ENCODE results near the gene EVL. TPM values are rescaled to one million over a fixed set of nuclear protein-coding genes. Genes with fewer than 3 reads are reported as not detected.

The EVL gene
- total RNA-seq, 1 donor from 2014 or later: 25.2 TPM

DNA sequence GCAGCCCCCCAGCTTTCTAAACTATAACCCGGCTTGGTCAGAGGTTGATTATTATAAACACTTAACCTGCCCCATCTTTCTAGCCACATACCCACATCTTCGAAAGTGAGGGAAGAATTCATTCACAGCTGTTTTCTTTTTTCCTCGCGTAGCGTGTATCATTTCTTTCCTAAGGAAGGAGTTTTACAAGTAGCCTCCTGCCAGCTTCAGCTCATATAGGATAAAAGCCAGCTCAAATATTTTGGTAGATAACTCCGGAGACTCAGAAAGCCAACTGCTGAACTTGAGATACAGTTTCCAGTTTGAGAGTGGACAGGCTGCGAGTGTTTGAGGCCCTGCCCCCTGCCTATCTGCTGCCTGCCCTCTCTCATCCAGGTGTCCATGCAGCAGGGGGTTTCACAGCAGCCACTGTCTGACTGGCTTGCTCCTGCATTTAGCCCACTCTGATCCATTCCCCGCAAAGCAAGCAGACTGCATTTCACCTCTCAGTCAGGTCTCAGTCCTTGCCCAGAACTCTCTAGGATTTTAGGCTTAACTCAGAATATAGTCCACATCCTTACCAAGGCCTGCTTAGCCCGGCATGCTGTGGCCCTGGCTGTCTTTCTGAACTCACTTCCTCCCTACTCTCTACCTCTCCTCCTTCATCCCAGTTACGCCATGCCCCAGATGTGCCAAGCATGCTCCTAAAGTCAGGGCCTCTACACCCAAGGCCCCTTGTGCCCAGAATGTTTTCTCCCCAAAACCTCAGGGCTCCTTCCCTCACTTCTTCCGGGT lies 46.9 kb downstream of the EVL start:
- no peak for ATAC-seq

DNA sequence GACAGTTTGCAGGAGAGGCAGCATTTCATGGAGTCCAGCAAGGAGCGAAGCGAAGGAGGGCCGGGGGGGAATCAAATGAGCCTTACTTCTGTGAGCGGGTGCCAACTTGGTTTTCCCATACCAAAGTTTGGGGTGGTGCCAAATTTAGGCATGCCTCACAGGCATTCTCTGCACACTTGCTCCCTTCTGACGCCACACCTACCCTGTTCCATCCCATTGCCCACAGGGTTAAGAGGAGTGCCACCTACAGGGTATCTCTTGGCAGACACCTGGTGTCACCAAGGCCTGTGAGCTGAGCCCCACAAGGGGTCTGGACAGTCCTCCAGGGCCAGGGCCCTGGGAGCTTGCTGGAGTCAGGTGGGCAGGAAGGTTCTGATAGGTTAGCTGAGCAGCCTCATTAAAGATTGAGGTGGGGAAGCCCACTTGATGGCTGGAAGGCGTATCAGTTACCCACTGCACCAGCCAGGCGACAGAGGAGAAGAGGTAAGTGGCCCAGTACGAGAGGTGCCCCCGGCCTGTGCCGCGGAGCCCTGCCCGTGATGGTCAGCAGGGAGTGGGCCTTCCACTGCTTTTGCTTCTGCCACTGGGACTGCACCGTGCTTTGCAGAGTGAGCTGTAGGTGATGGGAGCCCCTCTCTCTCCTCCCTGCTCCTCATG lies 49.0 kb downstream of the EVL start:
- no peak for ATAC-seq

DNA sequence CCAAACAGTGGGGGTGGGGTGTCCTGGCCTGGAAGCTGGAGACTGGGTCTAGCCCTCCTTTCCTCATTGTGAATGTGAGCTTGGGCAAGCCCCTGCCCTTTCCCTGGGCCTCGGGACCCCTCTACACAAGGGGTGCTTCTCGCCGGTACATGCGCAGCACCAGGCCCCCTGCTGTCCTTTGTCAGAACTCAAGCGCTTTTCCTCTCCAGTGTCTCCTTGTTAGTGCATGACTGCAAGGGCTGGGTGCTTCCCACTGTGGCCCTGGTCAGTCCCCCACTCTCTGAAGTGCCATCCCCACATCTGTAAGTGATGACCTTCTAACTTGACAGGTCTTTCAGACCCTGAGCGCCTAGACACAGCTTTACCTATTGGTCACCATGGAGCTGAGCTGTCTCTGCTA lies 50.0 kb downstream of the EVL start:
- ATAC-seq: no peak

DNA sequence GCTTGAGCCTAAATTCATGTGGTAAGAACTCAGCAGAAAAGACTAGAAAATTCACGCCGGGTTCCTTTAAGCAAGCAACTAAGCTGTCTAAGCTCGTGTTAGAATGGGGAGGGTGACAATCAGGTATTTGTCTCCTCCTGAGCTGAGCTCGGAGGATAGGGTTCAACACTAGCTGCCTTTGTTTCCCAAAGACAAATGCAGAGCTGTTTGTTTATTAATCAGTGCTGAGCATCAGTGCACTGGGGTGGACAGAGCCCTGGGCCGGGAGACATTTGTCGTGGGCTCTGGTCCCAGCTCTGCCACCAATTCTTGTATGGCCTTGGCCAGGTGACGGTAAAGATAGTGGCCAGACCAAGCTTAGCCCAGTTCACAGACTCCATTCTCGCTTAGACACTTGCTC lies 50.5 kb downstream of the EVL start:
- no peak for ATAC-seq

DNA sequence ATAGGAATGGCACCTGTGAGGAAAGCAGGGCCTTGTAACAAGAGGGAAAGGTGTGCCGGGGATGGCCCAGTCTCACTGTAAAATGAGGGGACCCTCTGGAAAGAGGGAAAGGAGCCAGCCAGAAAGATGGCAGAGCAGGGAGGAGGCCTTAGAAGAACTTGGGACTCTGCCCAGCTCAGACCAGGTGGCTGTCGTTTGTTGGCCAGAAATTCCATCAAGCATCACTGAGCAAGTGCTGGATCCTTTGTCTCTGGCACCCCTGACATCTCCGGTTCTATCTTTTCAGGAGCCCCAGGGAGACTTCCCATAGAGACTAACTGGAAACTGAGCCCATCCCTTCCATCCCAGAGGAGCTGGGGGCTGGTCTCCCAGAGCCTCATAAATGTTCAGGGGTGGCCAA lies 50.9 kb downstream of the EVL start:
- ATAC-seq: no peak

DNA sequence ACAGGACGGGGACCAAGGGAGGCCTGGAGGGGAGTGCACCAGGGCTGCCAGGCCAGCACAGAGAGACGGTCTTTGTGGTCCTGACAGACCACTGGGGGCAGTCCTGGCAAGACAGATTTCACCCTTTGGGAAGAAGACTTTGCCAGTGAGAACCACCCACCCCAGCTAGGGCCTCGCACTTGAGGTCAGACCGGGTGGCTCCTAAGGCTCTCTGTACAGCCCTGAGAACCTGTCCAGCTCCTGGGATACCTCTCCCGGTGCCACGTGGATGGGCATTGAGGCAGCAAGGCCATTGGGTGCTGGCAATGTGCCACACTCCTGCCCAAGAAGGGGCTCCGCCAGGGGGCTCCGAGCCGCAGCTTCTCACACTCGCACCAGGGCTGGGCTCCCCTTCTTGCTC lies 51.8 kb downstream of the EVL start:
- no peak for ATAC-seq

DNA sequence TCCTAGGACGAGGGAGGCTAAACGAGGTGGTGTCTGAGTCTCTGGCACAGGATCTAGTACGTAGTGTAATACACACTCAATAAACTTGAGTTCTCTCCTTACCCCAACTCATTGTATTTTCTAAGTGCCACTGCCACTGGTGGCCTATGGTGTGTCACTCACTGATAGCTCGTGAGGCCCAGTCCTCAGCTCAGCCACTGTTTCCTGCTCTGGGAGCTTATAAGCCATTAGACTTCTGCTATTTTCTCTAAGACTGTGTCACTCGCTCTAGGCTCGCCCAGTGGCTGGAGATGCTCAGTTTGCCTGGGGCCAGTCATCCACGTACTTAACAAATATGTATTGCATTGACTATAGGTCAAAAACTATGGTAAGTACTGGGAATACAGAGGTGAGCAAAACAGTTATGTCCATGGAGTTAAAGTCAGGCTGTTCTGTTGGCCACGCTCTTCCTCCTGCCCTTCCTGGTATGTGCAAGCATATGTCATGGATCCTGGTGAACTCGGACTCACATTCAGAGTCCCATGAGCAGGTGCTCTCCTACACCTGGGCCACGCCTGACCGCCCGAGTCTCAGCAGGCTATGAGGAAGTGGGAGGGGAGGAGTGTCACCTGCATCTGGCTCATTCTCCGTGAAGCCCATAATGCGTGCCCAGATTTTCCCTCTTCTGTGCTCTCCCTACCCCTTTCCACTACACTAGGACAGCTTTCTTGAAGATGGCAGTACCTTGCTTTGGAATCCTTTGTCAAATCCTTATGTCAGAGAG lies 52.6 kb downstream of the EVL start:
- peak; percentile 60 for ATAC-seq

DNA sequence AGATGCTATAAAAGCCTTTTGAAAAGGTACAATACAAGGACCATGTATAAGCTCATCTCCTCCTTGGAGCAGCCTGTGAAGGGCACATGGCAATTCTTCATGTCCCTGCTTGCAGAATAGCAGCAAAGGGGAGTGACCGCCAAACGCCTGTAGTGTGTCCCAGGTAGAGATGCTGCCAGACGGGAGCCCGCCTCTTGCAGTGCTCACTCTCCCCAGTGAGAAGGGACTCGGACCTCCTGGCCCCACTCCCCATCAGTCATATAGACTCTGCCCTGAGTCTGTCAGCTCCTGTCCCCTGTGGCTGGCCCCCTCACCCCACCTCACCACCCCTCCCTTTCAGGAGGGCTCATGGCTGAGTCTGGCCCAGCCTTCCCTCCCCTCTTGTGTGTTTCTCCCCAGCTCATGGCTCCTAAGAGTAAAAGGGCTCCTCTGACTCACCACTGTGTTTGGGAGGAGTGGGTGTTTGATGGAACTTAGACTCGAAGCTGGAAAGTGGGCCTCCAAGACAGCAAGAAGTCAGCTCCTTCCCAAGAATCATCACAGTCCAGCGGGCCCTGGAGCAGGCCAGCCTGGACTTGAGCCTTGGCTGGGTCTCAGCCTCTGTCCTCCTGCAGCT lies 53.3 kb downstream of the EVL start:
- ATAC-seq: no peak

DNA sequence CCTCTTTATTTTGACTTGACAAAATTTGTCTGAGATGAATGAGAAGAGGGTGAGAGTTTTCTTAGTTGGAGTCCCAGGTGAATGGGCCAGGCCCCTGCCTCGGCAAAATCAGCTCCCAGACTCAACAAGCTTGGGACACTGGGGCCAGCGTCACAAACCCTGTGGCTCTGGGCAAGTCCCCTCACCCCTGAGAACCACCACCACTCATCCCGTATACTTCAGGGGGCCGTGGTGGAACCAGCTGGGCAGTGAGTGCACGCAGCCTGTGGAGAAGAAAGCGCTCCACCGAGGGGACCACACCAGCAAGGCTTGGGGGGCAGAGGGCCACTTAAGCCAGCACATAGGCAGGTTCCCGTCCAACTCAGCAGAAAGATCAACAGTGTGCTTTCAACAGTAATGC lies 54.0 kb downstream of the EVL start:
- ATAC-seq: no peak

DNA sequence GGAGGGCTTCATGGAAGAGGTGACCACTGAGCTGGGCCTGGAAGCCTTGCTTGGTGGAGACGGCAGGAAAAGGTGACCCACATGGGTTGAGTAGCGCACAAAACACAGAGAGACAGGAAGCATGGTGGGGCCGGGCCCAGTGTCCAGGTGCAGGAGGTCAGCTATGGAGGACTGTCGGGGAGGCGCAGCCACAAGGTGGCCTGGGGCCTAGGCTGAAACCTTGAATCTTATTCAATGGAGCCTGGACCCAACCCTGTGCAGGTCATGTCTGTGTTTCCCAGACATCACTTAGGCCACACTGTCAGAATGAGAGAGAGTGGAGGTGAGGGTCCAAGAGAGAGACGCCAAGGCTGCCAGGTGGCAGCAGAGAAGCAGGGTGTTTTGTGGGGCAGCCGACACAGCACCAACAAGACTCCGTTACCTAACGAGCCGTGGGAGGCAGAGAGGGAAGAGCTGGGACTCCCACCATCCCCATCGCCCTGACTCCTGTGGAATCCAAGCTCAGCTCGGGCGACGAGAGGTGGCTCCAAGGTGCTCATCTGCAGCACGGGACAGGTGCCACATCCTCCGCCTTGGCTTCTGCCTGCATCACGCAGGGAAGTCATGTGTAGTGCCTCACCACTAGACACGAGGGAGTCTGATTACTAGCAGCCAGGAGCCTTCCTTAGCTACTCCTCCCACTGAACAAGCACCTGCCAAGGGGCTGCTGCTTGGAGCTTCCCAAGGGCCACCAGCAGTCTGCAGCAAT lies 55.5 kb downstream of the EVL start:
- ATAC-seq: no peak

DNA sequence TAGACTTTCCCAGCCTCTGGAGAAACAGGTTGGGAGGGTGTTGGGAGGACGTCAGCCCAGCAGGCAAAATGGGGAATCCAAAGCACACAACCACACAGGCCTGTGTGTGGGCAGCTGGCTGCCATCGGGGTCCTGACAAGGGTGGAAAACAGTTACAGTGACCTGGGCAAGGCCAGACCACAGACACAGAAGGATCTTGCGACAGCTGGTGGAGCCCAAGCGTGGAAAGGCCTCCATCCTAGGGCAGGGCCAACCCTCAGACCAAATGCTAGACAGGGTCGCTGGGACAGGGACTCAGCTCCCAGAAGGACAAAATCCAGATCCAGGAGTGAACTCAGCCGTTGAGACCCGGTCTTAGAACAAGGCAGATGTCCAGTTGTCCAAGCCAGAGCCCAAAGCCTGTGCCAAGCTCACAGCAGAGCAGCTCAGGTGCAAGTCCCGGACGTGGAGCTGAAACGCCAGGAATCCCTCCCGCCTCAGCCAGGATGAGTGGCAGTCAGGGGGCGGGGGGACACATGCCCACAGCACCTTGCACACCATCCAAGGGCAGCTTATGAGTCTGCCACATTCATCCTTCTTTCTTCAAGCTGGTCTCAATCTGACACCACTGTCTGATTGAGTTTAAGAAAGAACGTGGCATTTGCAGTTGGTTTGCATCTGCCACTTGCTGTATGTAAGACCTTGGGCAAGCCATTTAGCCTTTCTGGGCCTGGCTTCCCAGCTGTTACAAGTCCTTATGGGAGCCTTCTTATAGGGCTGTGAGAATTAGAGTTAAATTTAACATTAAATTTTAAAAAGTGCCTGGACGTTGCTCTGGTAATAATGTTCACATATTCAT lies 56.6 kb downstream of the EVL start:
- ATAC-seq: no peak

DNA sequence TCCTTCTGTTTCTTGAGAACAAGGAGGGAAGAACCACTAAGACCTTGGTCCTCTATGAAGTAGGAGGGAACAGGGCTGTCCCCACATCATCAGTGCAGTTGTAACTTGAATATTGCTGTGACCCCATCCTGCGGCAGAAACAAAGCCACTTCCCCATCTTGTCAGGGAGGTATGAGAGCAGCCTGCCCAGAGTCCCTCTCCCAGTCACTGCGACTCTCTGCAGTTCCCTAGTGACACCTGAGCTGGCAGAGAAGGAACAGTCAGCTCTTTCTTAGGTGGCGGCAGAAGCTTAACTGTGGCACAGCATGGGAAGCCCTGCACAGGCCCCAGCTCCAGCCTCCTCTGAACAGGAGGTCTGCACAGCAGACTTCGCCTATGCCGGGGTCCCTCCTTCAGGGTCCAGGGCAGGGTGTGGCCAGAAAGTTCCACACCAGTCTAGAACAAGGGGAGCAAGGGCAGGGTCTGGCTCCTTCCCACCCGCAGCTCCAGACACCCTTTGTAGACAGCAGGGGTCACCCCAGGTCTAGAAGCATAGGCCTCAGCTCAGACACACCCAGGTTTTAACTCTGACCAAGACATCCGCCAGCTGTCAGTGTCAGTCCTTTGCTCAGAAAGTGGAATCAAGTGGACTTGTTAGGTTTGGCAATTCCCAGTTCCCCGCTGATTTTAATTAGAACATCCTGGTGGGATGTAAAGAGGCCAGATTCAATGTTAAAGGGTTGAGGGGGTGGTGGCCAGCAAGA lies 57.4 kb downstream of the EVL start:
- ATAC-seq: no peak

DNA sequence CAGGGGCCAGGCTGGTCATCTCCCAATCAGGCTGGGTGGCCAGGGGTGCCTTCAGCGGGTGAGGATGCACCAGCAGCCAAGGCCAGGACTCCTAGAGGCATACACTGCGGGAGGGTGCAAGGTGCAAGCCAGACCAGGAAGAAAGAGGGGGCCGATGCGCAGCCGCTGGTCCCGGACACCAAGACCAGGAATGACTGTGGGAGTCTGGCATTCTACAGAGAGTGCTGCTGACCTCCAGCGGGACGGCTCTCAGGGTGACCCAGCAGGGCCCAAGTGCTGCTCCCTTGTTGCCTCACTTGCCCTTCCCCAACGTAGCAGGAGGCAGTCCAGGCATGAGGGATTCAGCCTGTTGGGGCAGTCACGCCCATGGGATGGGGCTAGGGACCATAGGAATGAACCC lies 58.4 kb downstream of the EVL start:
- no peak for ATAC-seq

DNA sequence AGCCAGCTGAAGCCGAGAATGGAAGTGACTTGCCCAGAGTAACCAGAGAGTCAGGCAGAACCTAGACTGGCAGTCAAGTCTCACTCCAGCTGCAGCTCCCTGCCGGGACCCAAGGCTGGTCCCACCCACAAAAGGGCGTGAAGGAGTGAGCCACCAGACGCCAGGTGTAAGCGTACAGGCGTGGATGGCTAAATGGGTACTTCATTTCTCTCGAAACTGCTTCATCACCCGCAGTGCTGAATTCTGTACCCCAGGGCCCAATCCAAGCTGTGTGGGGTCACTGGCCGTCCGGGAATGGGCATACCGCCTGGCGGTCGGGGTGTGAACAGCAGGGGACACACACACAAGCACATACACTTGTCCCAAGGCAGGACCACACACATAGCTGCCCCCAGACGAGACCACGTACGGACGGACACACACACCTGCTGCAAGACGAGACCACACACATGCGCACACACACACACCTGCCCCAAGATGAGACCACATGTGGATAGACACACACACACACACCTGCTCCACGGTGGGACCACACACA lies 59.4 kb downstream of the EVL start:
- no peak for ATAC-seq

DNA sequence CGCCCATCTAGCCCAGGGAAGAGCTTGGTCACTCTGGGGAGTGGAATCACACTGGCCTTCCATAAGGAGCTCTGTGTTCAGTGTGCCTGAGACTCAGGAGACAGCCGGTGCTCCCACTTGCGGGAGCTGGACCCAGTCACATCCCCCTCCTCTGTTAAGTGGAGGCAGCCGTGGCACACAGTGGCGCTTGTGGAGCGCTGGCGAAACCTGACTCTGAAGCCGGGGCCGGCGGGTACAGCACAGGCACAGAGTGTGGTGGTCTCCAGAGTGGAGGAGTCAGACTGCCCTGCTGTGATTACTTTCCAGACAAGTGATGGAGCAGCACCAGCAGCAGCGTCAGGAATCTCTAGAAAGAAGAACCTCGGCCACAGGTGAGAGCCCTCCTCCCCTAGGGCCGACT lies 61.2 kb downstream of the EVL start:
- ATAC-seq: no peak

DNA sequence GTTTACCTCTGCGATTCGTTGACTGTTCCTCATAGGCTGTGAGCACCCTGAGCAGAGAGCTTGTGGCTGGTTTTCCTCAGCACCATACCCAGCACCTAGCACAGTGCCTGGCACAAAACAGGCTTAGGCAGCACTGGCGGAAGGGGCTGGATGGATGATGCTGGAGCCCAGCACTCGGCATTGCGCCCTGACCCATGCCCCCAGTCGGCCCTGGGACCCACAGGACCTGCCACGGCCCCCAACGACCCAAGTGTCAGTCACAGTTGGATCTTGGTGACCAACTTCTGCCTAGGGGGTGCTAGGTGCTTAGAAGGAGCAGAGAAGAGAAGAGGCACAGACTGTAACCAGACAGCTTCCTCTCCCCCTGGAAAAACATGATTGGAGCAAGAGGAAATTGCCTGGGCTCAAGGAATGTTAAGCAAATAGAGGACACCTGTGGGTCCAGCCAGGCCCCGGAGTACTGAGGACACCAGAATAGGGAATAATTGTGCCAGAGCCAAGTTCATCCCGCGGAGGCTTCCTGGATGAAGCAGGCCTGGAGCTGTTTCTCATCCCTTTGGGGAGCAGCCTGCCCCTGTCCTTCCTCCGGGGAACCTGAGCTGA lies 62.7 kb downstream of the EVL start:
- ATAC-seq: no peak

DNA sequence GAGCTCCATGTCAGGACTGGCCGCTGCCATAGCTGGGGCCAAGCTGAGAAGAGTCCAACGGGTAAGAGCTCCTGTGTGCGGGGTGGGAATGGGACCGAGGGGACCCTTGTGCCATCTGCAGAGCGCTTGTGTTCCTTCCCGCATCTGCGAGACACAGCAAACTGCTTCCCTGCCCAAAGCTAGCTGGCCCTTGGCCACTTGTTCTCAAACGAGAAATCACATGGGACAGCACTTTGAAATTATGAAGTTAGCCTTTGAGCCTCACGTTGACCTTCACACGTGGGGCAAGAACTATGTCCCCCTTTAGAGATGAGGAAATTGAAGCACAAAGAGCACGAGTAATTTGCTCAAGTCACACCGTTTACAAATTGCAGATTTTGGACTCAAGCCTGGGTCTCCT lies 63.5 kb downstream of the EVL start:
- no peak for ATAC-seq

DNA sequence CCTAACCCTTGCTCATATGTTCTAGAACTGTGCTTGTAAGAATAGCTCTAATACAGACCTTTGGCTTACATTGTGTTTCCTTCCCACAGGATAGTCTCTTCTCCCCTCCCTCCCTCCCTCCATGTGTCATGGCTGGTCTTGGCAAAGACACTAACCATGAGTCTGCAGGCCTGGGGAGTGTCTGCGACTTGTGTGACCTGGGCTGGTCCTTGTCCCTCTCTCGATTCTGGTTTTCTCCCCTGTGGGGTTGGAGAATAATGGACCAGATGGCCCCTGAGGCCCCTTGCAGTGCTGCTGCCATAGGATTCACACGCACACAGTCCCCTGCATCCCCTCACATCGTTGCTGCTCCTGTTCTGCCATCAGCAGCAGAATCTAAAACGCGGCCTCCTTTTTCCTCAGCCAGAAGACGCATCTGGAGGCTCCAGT lies 64.0 kb downstream of the EVL start:
- peak; percentile 6 for ATAC-seq

DNA sequence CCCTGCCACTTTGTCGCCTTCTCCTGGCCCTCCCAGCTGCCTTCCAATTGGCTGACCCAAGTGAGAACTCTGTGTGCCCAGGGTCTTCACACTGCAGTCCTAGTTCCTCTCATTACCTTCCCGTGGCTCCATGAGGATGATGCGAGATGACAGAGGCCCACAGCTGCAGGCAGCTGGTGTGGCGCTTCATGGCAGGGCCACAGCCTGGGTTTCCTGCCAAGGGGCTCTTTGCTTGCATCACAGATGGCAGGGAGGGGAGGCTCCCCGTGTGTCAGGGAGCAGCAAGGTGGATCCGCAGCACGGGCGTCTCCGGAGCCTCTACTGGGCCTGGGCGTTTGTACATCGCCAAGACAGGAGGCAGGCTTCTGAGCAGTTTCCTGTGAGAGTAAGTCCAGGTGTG lies 65.3 kb downstream of the EVL start:
- ATAC-seq: no peak

DNA sequence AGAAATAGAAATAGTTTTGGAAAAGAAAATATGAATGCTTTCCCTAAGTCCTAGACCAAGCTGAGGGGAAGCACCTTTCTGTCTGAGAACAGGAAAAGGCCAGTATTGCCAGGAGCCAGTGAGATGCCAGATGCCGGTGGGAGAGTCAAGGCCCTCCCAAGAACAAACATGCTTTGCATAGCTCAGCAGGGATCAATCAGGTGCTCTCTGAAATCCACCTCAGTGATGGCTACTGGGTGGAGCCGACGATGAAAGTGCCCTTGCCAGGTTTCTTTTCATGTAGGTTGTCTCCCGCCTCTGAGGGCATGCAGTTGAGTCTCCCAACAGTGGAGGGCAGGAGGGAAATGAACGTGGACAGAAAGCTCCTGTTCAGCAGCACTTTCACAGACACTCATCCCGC lies 66.0 kb downstream of the EVL start:
- peak; percentile 33 for ATAC-seq

All from esophagus mucosa (tissue), 1 donor.